GM08714 (cell line): Measurements from ENCODE around the gene TERT.

Source experiments
- H3K4me3 ChIP-seq: fragments of 200-500 bp; sonication (Bioruptor generic); 2 replicates; pipeline ENCODE4 v1.5.1; 2014; ENCODE audit warnings: mild to moderate bottlenecking, low read length, inconsistent platforms
- ZNF274 ChIP-seq: IDR thresholded peaks from 2 replicates; pipeline ENCODE4 v1.6.1; 2012; ENCODE audit warnings: mild to moderate bottlenecking, low read depth, low read length

Gene TERT

DNA sequence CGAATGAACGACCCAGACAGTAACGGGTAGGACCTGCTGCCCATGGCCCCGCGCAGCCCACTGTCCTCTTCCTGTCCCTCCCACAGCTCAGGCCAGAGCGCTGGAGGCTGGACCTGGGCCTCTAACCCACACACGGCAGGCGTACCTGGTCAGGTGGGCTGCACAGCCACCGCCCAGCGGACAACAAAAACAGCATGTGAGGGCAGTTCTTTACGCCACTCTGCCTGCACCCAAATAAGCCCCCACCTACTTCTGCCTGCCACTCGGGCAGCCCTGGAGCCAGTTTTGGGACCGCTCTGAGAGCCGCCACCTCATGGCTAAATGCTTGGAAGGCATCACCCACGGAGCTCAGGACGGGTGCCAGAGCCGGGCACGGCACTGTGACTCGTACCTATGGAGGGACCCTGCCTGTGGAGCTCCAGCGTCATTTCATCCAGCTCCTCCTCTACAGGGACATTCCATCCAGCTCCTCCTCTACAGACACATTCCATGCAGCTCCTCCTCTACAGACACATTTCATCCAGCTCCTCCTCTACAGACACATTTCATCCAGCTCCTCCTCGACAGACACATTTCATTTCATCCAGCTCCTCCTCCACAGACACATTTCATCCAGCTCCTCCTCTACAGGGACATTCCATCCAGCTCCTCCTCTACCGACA, 31.1 kb upstream of the TERT start:
- H3K4me3 ChIP-seq, result no peak overlapping the region
- no peak for TF ChIP-seq ZNF274

DNA sequence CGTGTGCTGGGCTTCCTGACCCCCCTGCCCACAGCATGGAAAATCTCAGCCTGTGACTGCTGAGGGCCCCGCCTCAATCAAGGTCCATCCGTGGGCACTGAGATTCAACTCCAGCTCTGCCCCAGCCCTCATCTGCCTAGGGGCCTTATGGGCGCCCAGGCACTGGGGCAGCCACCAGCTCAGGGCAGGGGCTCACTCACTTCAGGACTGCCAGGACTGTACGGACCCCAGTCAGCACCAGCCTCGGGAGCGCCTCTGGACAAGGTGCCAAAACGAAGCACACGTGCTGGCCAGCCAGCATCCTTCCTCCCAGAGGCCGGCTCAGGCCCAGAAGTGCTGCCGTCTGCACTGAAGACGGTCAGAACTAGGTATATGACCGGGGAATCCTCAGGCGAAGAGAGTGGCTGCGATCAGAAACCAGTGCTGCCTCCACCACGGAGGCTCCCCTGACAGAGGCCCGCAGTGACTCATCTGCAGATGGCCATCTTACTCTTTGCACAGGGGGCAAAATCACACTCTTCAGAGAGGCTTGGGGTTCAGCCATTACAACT, 30.4 kb upstream of the TERT start:
- TF ChIP-seq ZNF274, result no peak

DNA sequence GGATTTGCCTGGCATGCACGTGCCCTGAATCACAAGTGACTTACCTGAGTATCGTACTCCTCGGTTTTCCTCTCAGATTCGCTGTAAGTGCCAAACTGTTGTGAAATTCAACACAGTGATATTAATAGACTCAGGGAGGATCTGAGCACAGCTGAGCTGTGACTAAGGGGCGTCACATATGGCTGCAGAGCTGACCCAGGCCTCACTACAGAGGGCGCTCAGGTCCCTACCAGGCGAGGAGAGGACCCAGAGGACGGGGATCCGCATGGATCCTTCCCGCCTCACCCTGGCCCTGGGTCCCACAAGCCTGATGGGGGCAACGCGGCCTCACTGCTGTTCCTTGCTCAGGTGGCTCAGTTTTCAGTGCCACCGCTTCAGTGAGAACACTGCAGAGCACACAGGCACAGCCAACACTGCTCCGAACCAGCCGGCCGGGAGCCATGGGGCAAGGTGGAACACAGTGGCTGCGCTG, 29.9 kb upstream of the TERT start:
- H3K4me3 ChIP-seq, result no peak overlapping the region
- no peak for TF ChIP-seq ZNF274

More for the DNA sequence above, 30.4 kb upstream of the TERT start:
- no peak overlapping the region for H3K4me3 ChIP-seq

DNA sequence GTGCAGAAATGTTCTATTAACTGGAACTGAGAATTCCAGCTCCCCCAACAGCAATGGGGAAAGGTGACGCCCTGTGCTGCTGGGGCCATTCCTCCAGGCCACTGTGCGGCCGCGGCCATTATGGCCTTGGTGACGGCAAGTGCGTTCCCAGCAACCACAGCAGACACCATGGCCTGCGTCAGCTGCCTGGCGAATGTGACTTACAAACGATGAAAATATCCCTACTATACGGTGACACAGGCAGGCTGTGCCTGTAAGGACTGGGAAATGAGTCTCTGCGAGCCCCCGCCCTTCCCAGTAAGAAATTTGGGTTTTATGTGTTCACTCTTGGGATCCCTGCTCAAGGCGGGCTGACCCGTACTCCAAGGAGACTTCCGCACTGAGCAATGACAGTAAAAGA, 29.4 kb upstream of the TERT start:
- TF ChIP-seq ZNF274, result no peak
- no peak overlapping the region for H3K4me3 ChIP-seq

DNA sequence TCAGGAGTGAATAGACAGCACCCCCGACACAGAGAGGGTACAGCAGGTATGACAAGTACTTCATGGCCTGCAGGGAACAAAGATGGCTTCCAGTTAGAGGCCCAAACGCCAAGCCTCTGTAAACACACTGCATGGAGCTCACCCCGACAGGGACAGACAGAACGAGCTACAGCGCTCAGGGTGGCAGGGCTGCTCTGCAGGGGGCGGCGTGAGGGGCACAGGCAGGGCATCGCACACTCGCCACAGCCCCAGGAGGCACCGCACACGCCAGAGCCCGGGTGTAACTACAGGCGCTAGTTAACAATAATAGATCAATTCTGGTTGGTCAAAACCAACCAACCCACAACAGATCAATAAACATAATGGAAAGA, 28.9 kb upstream of the TERT start:
- no peak overlapping the region for H3K4me3 ChIP-seq
- TF ChIP-seq ZNF274, result no peak

DNA sequence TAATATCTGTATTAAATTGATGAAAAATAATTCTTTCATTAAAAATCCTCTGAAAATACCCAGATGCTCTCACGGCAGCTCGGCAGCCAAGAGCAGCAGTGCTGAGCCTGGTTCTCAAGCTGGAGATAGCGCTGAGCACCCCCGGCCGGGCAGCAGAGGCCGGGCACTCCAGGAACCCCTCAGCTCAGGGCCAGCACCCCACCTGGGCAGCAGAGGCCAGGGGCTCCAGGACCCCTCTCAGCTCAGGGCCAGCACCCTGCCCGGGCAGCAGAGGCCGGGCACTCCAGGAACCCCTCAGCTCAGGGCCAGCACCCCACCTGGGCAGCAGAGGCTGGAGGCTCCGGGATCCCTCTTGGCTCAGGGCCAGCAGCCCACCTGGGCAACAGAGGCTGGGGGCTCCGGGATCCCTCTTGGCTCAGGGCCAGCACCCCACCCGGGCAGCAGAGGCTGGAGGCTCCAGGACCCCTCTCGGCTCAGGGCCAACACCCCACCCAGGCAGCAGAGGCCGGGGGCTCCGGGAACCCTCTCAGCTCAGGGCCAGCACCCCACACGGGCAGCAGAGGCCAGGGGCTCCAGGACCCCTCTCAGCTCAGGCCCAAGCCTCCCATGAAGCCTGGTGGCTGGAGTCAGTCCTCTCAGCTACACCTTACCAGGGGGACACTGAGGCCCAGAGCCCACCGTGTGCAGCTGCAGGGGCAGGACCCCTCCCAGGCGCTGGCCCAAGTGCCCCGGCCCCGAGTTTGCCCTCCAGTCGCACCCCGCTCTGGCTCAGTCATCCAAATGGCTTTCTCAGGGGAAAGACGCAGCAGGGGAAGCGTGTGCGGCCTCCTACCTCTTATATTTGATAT, 28.3 kb upstream of the TERT start:
- TF ChIP-seq ZNF274, result no peak

DNA sequence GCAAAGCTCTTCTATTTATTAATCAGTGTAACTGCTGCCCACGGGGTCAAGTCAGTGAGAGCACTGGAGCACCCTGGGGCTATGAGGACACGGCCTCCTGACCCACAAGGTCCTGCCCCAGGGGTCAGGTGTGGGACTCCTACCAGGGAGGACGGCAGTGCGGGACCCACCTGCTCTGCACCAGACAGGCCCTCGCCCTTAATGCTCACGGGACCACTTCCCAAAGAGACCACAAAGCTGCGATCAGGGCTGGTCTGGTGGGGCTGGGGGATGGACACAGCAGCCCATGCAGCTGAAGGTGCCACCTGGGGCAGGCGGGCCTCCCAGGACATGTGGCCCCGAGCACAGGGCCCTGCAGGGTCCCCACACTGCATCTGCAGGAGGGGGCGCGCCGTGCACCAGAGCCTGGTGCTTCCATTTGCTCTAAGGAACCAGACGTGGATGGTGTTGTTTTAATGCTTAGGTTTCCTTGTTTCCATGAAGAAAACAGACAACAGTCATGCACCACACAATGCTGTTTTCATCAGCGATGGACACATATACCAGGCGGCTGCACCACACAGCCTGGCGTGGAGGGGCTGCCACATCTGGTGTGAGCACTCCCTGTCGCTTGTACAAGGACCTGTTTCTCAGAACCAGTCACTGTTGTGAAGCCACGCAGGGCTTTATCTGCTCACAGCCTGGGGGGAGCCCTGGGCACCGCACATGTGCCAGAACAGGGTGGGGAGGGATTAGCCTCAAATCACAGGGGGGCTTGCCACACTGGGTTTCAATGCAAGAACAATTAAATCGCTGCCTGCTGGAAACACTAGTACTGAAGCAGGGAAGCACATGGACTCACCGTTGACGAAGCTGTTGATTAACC, 27.4 kb upstream of the TERT start:
- no peak for TF ChIP-seq ZNF274
- no peak overlapping the region for H3K4me3 ChIP-seq

More for the DNA sequence above, 28.3 kb upstream of the TERT start:
- no peak overlapping the region for H3K4me3 ChIP-seq

DNA sequence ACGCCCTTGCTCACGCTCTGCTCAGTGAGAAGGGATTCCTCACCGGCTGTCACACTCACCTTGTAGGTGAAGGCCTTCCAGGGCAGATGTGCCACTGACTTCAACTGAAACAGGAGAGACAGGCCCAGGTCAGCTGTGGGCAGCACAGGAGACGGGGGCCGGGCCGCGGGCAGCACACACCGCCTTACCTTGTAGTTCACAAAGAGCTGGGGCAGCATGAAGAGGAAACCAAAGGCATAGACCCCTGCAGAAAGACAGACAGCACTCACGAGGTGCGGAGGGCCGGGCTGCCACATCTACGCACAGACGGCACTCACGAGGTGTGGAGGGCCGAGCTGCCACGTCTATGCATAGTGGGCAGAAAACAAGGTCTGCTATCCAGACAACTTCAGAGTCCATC, 26.7 kb upstream of the TERT start:
- no peak for TF ChIP-seq ZNF274
- no peak overlapping the region for H3K4me3 ChIP-seq

DNA sequence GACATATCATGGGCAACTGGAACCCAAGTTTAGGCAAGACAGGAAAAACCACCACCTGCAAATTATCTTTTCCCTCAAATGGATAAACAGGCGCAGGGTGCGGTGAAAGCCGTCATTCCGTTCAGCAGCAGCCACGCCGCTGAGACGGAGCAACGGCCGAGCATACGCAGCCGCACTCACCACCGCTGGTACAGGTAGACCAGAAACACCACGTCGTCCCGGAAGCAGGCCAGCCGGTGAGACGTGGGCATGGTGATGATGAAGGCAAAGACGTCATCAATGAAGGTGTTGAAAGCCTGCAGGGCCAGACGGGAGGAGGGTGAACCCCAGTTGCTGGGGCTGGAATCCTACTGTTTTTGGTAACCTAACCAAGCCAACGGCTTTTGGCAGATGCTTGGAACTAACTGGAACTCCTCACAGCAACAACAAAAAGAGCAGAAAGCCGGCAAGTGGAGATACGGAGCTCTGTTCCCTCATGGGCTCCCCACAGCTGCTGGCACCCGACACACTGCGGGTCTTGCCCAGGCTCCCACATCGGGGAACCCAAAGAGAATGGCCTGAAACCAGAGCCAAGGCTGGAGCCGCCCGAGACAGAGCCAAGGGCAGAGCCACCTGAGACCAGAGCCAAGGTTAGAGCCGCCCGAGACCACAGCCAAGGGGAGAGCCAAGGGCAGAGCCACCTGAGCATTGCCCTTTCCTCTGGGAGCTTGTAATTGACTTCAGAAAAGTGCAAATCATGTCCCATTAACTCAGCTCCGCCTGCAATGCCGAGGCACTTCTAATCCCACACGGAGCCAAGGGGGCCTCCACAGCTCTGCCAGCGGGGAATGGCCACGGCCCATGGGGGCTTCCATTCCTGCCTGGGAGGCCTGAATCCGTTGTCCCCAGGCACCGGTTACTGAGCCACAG, 25.8 kb upstream of the TERT start:
- TF ChIP-seq ZNF274, result no peak
- no peak overlapping the region for H3K4me3 ChIP-seq

DNA sequence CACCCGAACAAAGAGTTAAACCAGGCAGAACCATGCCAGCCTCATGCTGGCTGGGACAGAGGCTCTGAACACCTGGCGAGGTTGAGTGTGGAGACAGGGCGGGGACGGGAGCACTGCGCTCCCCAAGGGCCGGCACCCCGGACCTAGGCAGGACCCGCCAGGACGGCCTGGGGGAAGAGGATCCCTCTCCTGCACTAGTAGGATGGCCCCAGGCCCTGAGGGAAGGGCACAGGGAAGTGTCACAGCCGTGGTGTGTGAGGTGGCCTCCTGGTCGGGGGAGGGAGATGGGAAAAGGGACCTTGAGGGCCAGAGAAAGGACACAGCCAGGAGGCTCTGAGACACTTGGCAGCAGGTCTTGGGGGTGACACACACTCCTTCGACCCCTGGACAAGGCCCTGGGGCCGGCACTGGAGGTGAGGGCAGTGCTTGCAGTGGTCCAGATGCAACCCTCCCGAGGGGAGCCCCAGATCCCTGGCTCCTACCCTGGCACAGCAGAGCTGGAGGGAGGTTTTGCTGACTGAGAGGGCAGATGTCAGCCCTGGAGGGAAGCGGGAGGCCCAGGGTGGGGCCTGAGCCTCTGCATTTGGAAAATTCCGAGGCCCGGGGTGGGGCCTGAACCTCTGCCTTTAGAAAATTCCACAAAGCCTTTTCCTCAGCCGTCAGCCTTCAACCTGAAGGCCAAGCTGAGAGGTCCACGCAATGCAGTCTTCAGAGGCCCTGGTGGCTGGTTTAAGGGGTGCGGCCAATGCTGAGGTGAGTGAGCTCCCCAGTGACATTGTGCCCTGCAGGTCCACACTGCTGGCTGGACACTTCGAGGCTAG, 24.8 kb upstream of the TERT start:
- TF ChIP-seq ZNF274, result no peak
- H3K4me3 ChIP-seq, result no peak overlapping the region

DNA sequence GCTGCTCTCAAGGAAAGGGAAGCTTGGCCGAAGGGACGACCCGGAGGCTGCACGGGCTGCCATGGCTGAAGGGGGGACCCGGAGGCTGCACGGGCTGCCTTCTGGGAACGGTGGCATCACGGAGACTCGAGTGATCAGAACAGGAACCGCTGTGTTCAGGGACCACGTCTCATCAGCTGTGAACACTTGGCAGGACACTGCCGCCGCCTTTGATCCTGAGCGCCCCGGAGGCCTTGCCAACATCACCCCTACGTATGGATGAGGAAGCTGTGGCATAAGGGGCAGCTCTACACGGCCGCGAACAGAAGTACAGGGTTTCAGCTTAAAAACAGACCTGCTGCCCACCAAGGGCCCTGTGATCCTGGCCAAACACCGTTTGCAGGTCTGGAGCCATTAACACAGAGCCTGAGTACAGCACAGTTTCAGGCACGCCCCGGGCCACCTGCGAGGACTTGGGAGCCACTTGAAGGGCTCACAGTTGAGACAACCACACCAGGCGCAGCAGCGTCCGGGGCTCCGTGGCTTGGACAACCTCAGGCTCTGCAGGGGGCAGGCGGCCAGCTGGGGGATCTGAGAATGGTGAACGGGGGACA, 23.9 kb upstream of the TERT start:
- no peak for TF ChIP-seq ZNF274
- no peak overlapping the region for H3K4me3 ChIP-seq
